ENCODE measurements around the gene MPP3.

Gene MPP3

GRCh38 chr17:43831633-43832032 is 1.3 kb downstream of the MPP3 start:
- no peak for DNase-seq (ENCODE audit: low read depth)

DNA sequence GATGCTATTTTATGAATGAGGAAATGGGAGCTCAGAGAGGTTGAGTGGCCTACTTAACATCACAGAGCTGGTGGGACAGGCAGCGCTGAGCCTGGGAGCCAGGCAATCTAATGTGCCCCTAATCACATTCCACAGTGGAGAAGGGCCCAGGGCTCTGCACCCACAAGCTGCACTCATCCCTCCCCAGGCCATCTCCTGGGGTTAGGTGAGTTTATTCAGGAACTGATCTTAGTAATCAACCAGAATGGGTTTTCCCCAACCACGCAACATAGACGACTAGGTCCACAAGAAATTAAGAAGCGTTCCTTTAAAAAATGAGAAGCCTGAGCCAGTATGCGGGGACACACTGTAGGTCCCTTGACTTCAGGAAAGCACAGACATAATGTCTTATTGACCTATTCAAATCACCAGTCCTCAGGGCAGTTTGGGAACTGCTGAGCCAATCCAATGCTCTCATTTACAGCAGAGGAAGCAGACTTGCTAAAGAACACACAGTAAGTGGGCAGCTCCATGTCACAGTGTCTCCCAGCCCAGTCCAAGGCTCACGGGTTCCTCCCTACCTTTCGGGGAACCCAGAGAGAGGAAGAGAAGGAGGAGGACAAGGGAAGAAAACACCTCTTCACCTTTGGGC is 2.3 kb downstream of the MPP3 start:
- no peak for DNase-seq (ENCODE audit: low read depth)

DNA sequence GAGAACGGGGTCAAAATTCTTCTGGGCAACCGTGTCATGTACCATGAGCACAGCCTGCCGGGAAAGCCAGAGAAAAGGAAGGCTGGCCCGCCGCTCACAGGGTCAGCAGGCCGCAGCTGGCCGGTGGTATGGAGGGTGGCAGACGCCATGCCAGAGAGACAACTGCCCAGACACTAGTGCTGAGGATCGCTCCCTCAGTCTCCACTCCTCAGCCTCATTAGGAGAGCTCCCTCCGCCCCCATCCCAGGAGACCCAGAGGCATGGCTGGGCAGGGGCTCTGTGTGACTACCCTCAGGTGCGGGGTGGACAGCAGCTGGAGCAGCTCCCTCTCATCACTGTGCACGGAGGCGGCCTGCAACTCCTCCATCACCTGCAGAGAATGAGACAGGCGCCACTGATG is 3.2 kb downstream of the MPP3 start:
- no peak for DNase-seq (ENCODE audit: low read depth)

DNA sequence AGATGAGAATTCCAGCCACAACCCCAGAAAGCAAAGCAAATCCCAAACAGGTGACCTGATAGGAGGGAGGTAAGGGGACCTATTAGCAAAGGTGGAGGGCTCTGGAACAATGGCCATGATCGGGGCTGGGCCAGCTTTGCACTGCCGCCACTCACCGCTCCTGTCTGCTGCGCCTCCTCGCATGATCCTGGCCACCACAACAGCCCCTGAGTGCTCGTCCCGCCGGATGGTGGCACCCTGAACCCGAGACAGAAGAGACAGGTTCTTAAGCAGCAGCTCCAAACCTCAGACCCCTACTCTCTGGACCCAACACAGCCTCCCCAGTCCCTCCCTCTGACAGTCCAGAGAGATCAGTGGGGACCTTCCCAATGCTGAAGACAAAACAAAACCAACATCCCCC is 5.3 kb downstream of the MPP3 start:
- no peak for DNase-seq (ENCODE audit: low read depth)

DNA sequence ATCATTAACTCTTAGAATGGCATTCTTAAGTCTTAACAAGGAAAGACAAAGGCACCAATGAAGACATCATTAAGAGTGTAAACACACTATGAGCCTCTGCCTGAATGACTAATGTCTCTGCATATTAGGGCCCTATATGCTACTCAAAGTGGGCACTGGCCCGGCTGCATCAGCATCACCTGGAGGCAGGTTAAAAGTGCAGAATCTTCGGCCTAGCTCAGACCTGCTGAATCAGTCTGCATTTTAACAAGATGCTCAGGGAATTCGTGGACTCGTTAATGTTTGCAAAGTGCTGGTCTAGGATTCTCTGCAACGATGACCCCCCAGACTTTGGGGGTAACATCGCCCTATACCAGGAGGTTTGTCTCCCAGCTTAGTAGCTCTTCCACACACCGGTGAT is 6.7 kb downstream of the MPP3 start:
- DNase-seq (ENCODE audit: low read depth) = no peak

DNA sequence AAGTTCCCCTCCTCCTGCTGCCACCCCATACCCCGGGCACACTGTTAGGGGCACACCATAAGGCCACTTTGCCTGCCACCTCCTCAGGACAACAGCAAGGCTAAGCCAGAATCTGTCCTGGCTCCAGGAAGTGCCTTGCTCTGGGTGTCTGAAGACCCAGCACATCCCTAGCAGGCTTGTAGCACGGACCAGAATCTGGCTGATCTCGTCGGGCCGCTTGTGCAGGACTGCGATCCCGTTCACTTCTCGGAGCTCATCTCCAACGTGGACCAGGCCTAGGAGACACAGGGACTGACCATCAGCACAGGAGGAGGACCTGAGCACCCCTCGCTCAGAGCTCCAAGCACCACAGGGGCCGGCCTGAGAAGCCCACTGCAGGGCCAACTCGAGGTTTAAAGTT is 7.4 kb downstream of the MPP3 start:
- no peak for DNase-seq (ENCODE audit: low read depth)

DNA sequence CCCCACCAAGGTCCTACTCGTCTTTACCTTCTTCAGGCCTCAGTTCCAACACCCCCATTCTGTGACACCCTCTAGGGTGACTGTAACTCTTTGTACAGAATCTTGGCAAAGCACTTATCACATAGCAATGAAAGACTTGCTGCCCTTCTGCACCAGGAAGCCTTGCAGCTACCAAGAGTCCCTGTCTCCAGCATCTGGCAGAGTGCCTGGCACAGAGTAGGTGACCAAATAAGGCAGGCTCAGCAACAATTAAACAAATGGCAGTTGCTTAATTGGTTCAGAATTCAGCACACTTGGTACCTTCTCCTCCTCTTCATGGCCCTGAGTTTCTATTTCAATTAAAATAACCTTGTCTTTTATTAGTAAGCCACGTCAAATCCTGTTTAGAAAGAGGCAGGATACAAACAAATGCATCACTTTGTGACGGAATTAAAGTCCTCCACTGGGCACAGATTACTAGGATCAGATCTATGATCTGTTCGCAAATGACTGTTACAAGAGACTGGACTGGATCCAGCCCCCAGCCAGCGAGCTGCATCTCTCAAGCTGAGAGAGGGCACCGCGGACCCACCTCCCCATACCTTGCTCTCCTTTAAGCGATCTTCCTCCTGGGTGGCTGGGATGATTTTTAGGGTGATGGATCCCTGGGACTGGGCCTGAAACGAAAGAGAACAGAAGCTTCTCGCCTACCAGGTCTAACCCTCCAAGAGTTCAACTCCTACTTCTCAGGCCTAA is 9.4 kb downstream of the MPP3 start:
- DNase-seq (ENCODE audit: low read depth) = no peak

GRCh38 chr17:43822570-43823190 is 10.3 kb downstream of the MPP3 start:
- DNase-seq (ENCODE audit: low read depth) = no peak

DNA sequence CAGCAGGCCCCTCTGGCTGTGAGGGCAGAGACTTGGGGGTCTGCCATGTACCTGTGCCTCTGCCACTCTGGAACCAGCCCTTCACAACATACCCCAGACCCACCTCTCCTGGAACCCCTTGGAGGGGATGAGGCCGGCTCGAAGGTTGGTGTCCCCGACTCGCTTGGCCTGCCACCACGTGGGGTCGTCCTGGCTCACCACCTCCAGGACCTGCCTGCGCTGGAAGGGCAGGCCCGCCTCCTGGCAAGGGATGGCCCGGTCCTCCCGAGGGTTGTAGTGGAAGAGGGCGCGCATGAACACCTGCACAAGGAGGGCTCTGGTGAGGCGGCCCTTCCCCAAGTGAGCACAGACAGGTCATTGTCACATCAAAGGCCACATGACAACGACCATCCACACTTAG is 12.2 kb downstream of the MPP3 start:
- no peak for DNase-seq (ENCODE audit: low read depth)

- no peak for DNase-seq (ENCODE audit: low read depth)
Measured at GRCh38 chr17:43818966-43819365, 14.0 kb downstream of the MPP3 start.

DNA sequence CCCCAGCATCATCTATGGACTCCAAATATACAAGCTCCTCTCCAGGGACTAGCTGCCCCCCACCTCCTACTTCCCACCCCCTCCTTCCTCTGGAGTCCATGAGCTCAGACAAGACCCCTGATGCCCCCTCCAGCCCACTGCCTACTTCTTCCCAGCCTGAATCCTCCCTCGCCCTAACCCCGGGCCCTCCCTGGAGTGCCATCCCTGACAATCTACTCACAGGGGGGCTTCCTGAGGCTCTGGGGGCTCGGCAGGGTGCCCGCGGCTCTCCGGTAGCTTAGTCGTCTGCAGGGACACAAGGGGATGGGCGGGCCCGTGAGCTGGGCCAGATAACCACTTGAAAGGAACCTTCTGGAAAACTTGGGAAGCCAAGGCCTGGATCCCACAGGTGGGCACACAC is 15.1 kb downstream of the MPP3 start:
- DNase-seq (ENCODE audit: low read depth) = no peak

DNA sequence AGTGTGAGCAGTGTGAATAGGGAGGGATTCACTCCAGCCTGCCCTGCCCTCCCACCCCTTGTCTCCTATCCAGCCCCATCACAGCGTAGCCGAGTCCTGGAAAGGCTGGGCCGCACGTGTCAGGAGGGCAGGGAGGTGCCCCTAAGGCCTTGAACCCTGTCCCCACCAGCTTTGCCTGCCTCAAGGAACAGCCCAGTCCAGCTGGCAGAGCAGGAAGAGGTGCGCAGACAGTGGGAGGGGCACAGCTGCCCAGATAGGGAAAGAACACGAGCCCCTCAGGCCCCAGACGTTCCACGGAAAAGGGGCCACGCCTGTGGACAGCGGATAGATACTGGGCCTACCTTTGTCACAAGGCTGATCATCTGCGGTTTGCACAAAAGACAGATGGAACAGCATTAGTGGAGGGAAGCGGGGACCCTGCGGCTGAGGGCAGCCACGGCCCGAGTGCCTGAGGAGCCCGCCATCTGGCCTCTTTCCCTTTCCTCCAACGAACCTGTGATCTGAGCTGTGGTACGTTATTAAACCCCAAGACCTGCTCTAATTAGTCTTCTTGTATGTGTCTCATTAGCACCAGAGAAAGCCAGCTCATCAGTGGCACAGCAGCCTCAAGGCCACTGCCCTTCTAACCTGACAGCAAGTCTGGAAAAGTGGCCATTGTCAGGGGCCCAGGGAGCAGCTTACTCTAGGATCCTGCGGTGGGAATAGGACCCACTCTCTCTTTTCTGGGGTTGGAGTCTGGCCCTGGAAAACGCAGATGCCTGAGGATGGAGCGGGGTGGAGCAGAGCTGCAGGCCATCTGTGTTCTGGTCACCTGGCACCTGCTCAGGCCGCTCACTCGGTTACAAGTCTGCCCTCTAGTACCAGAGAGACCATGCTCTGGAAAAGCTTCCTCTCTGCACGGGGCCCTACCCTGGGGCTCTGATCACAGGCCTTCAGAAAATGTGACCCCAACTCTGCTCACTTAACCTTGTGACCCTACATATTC is 16.3 kb downstream of the MPP3 start:
- no peak for DNase-seq (ENCODE audit: low read depth)

- DNase-seq (ENCODE audit: low read depth) = no peak
Measured at GRCh38 chr17:43814714-43815113, 18.2 kb downstream of the MPP3 start.

GRCh38 chr17:43814026-43814425 is 18.9 kb downstream of the MPP3 start:
- no peak for DNase-seq (ENCODE audit: low read depth)

- no peak for DNase-seq (ENCODE audit: low read depth)
Measured at GRCh38 chr17:43813386-43813785, 19.6 kb downstream of the MPP3 start.

- DNase-seq (ENCODE audit: low read depth) = no peak
Measured at GRCh38 chr17:43812396-43813265, 20.3 kb downstream of the MPP3 start.

GRCh38 chr17:43810823-43811222 is 22.1 kb downstream of the MPP3 start:
- no peak for DNase-seq (ENCODE audit: low read depth)

DNA sequence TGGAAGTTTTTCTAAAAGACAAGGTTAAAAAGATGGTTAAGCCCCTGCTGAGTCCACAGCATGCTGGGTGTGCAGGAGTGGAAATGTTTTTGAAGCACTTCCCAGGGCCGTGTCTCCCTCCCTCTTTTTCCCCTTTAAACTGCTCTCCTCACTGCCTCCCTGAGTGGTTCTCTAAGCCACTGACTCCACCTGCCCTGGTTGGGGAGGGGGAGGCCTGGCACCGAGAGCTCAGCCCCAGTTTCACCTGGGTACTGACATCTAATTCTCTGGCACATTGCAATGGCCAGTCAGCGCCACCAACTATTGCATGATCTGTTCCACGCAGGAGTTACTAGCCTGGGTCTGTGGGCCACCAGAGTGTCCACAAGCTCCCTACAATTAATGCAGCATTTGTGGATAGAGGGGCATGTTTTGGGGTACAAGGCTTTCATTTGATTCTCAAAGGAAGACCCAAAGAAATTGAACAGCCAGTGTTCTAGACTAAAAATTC is 22.7 kb downstream of the MPP3 start:
- no peak for DNase-seq (ENCODE audit: low read depth)

- no peak for DNase-seq (ENCODE audit: low read depth)
Measured at GRCh38 chr17:43809121-43809520, 23.8 kb downstream of the MPP3 start.

DNA sequence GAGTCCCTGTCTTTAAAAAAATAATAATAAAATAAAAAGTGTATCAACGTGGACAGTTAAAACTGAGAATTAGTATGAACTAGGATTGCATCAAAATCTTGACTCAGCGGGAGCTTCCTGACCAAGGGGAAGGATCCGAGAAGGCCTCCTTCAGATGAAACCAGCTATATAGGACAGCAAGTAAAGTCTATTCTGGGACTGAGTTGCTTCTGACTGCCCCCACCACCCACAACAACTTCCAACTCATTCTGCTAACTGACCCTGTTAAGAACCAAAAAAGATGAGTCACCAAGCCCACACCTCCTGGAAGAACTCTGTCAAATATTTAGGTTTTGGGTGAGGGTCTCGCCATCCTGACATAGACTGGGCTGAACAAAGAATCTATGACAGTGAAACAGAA is 24.9 kb downstream of the MPP3 start:
- no peak for DNase-seq (ENCODE audit: low read depth)

- DNase-seq (ENCODE audit: low read depth) = no peak
Measured at GRCh38 chr17:43805117-43805516, 27.8 kb downstream of the MPP3 start.

All from stimulated activated CD8-positive, alpha-beta memory T cell treated with anti-CD3 and anti-CD28 coated beads, Interleukin-12 subunit alpha, Interleukin-12 subunit beta, amount 100 ng/mL, for 4 hours (primary cell).